Spleen (tissue), 7 donors: ENCODE results near the gene HDAC4.

Experiments
- POLR2A ChIP-seq, 3 donors: fragments of 450-650 bp; IDR thresholded peaks; one replicate each; pipeline ENCODE4 v1.5.1; 2017; ENCODE audit warnings: antibody characterized with exemption in 3 of 3, mild to moderate bottlenecking in 1 of 3
- POLR2AphosphoS5 ChIP-seq, 3 donors: sonication (generic); formaldehyde crosslinking; IDR thresholded peaks; one replicate each; pipeline ENCODE4 v1.5.1; 2017; ENCODE audit warnings: antibody characterized with exemption in 3 of 3
- TF ChIP-seq, protein P1 (sequence below), 11 experiments: fragments of 200-600 bp in 7 of 11; fragments of 450-650 bp in 4 of 11; sonication (generic) in 4 of 11; IDR thresholded peaks in 8 of 11; conservative IDR thresholded peaks in 3 of 11; 1 replicate in 7 of 11; 2 replicates in 4 of 11; pipeline versions ENCODE4 v1.4.0 to v1.8.0; 2016 to 2021; ENCODE audit warnings: antibody characterized with exemption in 11 of 11, inconsistent platforms in 4 of 11, mild to moderate bottlenecking in 1 of 11
- donor health status: DM: no; HTN: no; CAD: no; lungs with moderate emphysema.
- donor health status: DM: no; HTN: no; CAD: no.
- donor health status: DM: no; HTN: no; CAD: no.

DNA sequence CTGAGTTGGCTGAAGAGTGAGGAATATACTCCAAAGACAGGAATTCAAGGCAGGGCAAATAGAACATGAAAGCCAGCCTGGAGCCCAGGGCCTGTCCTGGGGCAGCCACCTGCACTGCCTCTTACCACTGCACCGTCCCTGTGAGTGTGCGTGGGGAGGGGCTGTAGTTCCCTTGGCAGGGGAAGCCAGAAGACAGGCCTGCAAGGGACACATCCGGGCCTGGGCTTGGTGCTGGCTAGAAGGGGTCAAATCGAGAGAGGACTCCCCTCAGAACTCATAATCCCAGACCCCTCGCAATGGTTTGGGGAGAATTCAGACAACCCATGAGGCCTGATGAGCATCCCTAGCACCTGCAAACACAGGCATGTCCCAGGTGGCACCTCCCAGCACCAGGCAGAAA, 87.0 kb downstream of the HDAC4 start:
- TF ChIP-seq, protein P1, sequence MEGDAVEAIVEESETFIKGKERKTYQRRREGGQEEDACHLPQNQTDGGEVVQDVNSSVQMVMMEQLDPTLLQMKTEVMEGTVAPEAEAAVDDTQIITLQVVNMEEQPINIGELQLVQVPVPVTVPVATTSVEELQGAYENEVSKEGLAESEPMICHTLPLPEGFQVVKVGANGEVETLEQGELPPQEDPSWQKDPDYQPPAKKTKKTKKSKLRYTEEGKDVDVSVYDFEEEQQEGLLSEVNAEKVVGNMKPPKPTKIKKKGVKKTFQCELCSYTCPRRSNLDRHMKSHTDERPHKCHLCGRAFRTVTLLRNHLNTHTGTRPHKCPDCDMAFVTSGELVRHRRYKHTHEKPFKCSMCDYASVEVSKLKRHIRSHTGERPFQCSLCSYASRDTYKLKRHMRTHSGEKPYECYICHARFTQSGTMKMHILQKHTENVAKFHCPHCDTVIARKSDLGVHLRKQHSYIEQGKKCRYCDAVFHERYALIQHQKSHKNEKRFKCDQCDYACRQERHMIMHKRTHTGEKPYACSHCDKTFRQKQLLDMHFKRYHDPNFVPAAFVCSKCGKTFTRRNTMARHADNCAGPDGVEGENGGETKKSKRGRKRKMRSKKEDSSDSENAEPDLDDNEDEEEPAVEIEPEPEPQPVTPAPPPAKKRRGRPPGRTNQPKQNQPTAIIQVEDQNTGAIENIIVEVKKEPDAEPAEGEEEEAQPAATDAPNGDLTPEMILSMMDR (IDR thresholded peaks at IDR 0.05 in 8 of 11, conservative IDR thresholded peaks at IDR 0.05 in 3 of 11), result no peak
- TF ChIP-seq POLR2AphosphoS5 (IDR thresholded peaks at IDR 0.05), result no peak
- no peak for TF ChIP-seq POLR2A (IDR thresholded peaks at IDR 0.05)
